ENCODE results near the gene KNDC1. TPM values are rescaled to one million over a fixed set of nuclear protein-coding genes. Genes with fewer than 3 reads are reported as not detected.

KNDC1 gene
- total RNA-seq, 2 donors from 2014 or later = 0.28 to 1.2 TPM

DNA sequence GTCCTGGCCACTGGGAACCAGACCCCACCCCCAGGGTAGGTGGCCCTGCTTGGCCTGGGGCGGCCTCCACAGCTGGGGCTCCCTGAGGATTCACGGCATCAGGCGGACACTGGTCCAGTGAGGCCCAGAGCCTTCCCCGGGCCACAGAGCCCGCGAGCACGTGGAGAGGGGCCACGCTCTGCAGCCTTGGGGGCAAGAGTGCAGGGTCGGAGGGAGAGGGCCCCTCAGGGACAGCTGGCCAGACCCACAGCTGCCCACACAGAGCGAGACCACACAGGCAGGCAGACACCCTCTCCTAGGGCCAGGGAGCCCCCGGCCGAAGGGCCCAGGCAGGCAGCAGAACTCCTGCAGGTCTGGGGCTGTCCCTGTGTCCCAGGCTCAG is 88.3 kb downstream of the KNDC1 start:
- Mint-ChIP-seq H3K27ac (no peak overlapping the region), H3K27me3 (ENCODE audit: low read depth) (peaks cover 6% of the 10 kb centered on the region), H3K4me3 (no peak overlapping the region), H3K9me3 (no peaks in the 10 kb centered on the region), H3K4me1 (ENCODE audit: low read depth) (no peaks in the 10 kb centered on the region), H3K36me3 (ENCODE audit: insufficient read depth in 2 of 2) (no peaks in the 10 kb centered on the region)
- DNase-seq = no peak
- no peak for ATAC-seq (replicated peaks in 1 of 2)

GRCh38 chr10:133249094-133249780 is 89.2 kb downstream of the KNDC1 start:
- ATAC-seq (replicated peaks in 1 of 2) (no peak), DNase-seq (no peak)
- H3K27ac Mint-ChIP-seq = no peak overlapping the region
- H3K36me3 Mint-ChIP-seq (ENCODE audit: insufficient read depth in 2 of 2) = no peaks in the 10 kb centered on the region
- H3K27me3 Mint-ChIP-seq (ENCODE audit: low read depth) = peaks cover 6% of the 10 kb centered on the region
- H3K4me1 Mint-ChIP-seq (ENCODE audit: low read depth) = no peaks in the 10 kb centered on the region
- no peaks in the 10 kb centered on the region for H3K9me3 Mint-ChIP-seq
- H3K4me3 Mint-ChIP-seq = no peak overlapping the region

DNA sequence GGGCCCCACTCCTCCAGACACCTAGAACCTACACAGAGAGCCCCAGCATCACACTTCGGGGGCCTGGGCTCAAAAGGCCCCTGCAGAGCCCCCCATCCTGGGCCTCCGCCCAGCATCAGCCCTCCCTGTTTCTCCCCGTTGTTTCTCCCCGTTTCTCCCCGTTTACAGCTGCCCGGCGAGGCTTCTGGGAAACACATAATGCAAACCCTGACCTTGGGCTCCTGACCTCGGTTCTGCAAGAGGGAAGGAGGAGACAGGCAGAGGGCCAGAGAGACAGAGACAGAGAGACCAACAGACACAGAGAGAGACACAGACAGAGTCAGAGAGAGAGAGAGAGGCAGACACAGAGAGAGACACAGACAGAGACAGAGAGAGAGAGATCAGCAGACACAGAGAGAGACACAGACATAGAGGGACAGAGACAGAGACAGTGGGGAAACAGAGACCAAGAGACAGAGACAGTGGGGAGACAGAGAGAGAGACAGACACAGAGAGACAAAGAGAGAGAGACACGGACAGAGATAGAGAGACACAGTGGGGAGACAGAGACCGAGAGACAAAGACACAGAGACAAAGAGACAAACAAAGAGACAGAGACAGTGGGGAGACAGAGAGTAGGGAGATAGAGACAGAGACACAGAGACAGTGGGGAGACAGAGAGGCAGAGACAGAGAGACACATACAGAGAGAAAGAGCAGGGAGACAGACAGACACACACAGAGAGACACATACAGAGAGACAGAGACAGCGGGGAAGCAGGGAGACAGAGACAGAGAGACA is 90.1 kb downstream of the KNDC1 start:
- H3K4me1 Mint-ChIP-seq (ENCODE audit: low read depth) = no peaks in the 10 kb centered on the region
- H3K9me3 Mint-ChIP-seq = no peaks in the 10 kb centered on the region
- no peak for ATAC-seq (replicated peaks in 1 of 2)
- DNase-seq = no peak
- H3K27ac Mint-ChIP-seq = no peak overlapping the region
- H3K36me3 Mint-ChIP-seq (ENCODE audit: insufficient read depth in 2 of 2) = no peaks in the 10 kb centered on the region
- peaks cover 6% of the 10 kb centered on the region for H3K27me3 Mint-ChIP-seq (ENCODE audit: low read depth)
- no peak overlapping the region for H3K4me3 Mint-ChIP-seq

GRCh38 chr10:133251388-133252222 is 91.6 kb downstream of the KNDC1 start:
- Mint-ChIP-seq H3K36me3 (ENCODE audit: insufficient read depth in 2 of 2) (no peaks in the 10 kb centered on the region), H3K4me1 (ENCODE audit: low read depth) (peaks cover 1% of the 10 kb centered on the region), H3K27me3 (ENCODE audit: low read depth) (peaks cover 6% of the 10 kb centered on the region), H3K27ac (no peak overlapping the region), H3K4me3 (no peak overlapping the region), H3K9me3 (no peaks in the 10 kb centered on the region)
- DNase-seq (no peak), ATAC-seq (replicated peaks in 1 of 2) (no peak)

- Mint-ChIP-seq H3K4me3 (no peak overlapping the region), H3K27ac (no peak overlapping the region), H3K4me1 (ENCODE audit: low read depth) (peaks cover 7% of the 10 kb centered on the region), H3K27me3 (ENCODE audit: low read depth) (peaks cover 6% of the 10 kb centered on the region), H3K36me3 (ENCODE audit: insufficient read depth in 2 of 2) (no peaks in the 10 kb centered on the region), H3K9me3 (no peaks in the 10 kb centered on the region)
- ATAC-seq (replicated peaks in 1 of 2) (no peak), DNase-seq (no peak)
Observed at GRCh38 chr10:133252223-133252552, 92.2 kb downstream of the KNDC1 start.

- no peaks in the 10 kb centered on the region for H3K9me3 Mint-ChIP-seq
- ATAC-seq (replicated peaks in 1 of 2) (no peak), DNase-seq (no peak)
- H3K4me3 Mint-ChIP-seq = no peak overlapping the region
- H3K4me1 Mint-ChIP-seq (ENCODE audit: low read depth) = peaks cover 20% of the 10 kb centered on the region
- H3K36me3 Mint-ChIP-seq (ENCODE audit: insufficient read depth in 2 of 2) = no peaks in the 10 kb centered on the region
- H3K27me3 Mint-ChIP-seq (ENCODE audit: low read depth) = peaks cover 6% of the 10 kb centered on the region
- no peak overlapping the region for H3K27ac Mint-ChIP-seq
Observed at GRCh38 chr10:133253361-133253955, 93.4 kb downstream of the KNDC1 start.

- no peak for DNase-seq
- Mint-ChIP-seq H3K4me1 (ENCODE audit: low read depth) (peaks cover 28% of the 10 kb centered on the region), H3K4me3 (no peak overlapping the region), H3K27me3 (ENCODE audit: low read depth) (peaks cover 6% of the 10 kb centered on the region), H3K9me3 (no peaks in the 10 kb centered on the region), H3K36me3 (ENCODE audit: insufficient read depth in 2 of 2) (no peaks in the 10 kb centered on the region), H3K27ac (no peak overlapping the region)
- no peak for ATAC-seq (replicated peaks in 1 of 2)
Observed at GRCh38 chr10:133254421-133255120, 94.6 kb downstream of the KNDC1 start.

- Mint-ChIP-seq H3K4me1 (ENCODE audit: low read depth) (peaks cover 36% of the 10 kb centered on the region), H3K9me3 (no peaks in the 10 kb centered on the region), H3K27me3 (ENCODE audit: low read depth) (peaks cover 3% of the 10 kb centered on the region), H3K27ac (no peak overlapping the region), H3K36me3 (ENCODE audit: insufficient read depth in 2 of 2) (no peaks in the 10 kb centered on the region), H3K4me3 (no peak overlapping the region)
- DNase-seq (no peak), ATAC-seq (replicated peaks in 1 of 2) (no peak)
Observed at GRCh38 chr10:133255323-133255722, 95.3 kb downstream of the KNDC1 start.

DNA sequence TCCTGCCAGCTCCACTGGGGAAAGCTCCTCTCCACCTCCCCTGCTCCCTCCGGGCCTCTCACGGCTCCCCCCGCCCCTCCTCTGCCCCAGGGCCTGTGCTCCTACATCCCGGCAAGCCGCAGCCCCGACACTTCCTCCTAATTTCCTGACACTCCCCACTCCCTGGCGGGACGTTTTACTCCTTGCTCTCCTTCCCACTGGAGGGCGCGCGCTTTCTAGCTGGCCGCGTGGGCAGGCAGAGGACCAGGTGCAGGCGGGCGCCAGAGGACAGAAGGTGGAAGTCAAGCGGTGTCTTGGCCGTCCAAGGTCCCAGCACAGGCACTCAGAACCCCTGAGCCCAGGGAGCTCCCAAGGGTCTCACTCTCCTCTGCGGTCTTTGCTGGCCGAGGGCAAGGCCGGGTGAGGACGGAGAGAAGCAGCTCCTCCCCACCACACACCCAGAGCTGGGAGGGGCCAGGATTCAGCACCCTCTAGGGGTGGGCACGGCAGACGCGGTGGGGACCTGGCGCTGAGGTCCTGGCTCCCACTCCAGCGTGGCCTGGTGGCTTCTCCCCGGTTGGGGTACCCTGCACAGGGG is 97.6 kb downstream of the KNDC1 start:
- ATAC-seq (replicated peaks in 1 of 2) (peak in 1 of 2 donors; percentile 2), DNase-seq (peak; percentile 33 to 34)

DNA sequence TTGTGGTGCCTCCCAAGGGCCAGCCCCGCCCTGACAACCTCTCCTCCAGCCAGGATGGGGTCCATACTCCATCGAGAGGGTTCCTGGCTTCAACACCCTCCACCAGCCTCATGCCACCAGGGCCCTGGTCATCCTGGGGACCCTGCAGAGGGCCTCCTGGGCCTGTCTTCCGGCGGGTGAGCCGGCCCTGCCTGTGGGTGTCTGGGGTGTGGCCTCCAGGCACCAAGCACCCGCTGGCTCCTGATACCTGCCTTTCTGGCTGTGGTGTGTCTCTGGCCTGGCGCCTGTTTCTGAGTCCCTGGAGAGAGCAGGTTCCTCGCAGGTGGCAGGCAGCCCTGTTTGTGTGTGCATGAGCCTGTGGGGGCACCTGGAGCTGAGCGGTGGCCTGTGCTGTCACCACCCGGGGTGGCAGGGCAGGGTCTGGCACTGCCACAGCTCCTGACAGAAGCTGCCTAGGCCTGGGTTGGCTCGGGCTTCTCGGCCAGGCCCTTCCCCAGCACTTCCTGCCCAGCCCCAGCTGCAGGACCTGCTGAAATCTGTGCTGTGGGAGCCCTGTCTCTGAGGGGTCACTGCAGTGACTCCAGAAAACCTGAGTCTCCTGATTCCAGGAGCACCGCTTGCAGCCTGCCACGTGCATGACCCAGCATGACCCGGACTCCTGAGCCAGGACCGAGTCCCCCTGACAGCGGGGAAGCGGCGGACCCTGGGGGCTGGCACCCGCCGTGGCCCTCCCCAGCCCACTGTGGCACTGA is 98.2 kb downstream of the KNDC1 start:
- Mint-ChIP-seq H3K27ac (peak overlapping the region; percentile 57), H3K4me3 (peak overlapping the region; percentile 64 to 76), H3K4me1 (ENCODE audit: low read depth) (peaks cover 51% of the 10 kb centered on the region), H3K36me3 (ENCODE audit: insufficient read depth in 2 of 2) (peaks cover 0 to 1% of the 10 kb centered on the region in 2 donors), H3K9me3 (no peaks in the 10 kb centered on the region), H3K27me3 (ENCODE audit: low read depth) (no peaks in the 10 kb centered on the region)
- peak; percentile 7 to 21 for ATAC-seq (replicated peaks in 1 of 2)
- peak; percentile 57 to 60 for DNase-seq

More for the DNA sequence above, 97.6 kb downstream of the KNDC1 start:
- H3K36me3 Mint-ChIP-seq (ENCODE audit: insufficient read depth in 2 of 2) = no peaks in the 10 kb centered on the region
- H3K4me1 Mint-ChIP-seq (ENCODE audit: low read depth) = peaks cover 49% of the 10 kb centered on the region
- H3K9me3 Mint-ChIP-seq = no peaks in the 10 kb centered on the region
- H3K27ac Mint-ChIP-seq = peak overlapping the region; percentile 5
- H3K4me3 Mint-ChIP-seq = peak overlapping the region; percentile 64 to 76
- no peaks in the 10 kb centered on the region for H3K27me3 Mint-ChIP-seq (ENCODE audit: low read depth)

DNA sequence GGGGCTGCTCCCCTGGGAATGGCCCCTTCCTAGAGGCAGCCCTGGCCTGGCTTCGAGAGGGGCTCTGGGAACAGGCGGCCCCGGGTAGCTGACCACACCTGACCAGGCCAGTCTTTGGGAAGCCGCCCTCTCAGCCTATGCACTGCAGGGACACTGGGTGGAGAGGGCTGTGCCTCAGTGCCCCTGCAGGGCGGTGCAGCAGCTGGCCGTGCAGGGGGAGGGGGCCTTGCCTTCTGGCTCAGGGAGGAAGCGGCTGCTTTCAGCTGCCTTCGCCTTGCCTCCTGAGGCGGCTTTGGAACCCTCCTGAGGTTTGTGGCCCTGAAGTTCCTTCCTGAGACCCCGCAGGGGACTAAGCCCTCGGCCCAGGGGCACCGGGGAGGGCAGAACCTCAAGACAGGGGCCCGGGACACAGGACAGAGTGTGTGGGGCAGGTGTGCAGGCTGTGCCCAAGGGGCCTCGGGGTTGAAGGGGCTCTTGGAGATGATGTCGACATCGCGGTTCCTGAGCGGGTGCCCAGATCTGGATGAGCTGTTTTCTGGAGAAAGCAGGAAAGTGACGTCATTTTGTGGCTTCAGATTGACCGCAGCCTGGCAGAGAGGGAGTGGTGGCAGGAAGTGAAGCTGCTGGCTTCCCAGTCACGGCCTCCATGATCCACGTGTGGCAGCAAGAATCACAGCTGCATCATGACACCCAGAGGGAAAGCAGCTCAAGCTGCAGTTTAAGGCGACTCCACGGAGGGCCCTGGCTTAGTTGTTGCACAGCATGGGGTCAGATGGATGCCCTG is 99.0 kb downstream of the KNDC1 start:
- Mint-ChIP-seq H3K36me3 (ENCODE audit: insufficient read depth in 2 of 2) (peaks cover 0 to 3% of the 10 kb centered on the region in 2 donors), H3K27me3 (ENCODE audit: low read depth) (no peaks in the 10 kb centered on the region), H3K4me1 (ENCODE audit: low read depth) (peaks cover 59% of the 10 kb centered on the region), H3K9me3 (no peaks in the 10 kb centered on the region), H3K4me3 (peak overlapping the region; percentile 52 to 91), H3K27ac (peak overlapping the region; percentile 89)
- ATAC-seq (replicated peaks in 1 of 2) (peak; percentile 57 to 65), DNase-seq (peak; percentile 89 to 91)

Data from activated T-cell treated with anti-CD3 and anti-CD28 coated beads, Interleukin-2, amount 50 U/mL, for 72 hours (primary cell).